Breast epithelium (tissue), 3 donors: Measurements from ENCODE around the gene ZNF488.

Experiments
- POLR2A ChIP-seq: fragments of 450-650 bp; IDR thresholded peaks from one replicate; pipeline ENCODE4 v1.6.1; 2016; ENCODE audit warnings: antibody characterized with exemption, mild to moderate bottlenecking, moderate library complexity
- POLR2AphosphoS5 ChIP-seq, 3 donors: sonication (generic); formaldehyde crosslinking; IDR thresholded peaks; one replicate each; pipeline ENCODE4 v1.6.1; 2017; ENCODE audit warnings: antibody characterized with exemption in 3 of 3
- TF ChIP-seq, protein P1 (sequence below), 3 donors: fragments of 450-650 bp; IDR thresholded peaks; one replicate each; pipeline ENCODE4 v1.5.1; 2016 to 2017; ENCODE audit warnings: antibody characterized with exemption in 3 of 3, mild to moderate bottlenecking in 3 of 3, moderate library complexity in 3 of 3

DNA sequence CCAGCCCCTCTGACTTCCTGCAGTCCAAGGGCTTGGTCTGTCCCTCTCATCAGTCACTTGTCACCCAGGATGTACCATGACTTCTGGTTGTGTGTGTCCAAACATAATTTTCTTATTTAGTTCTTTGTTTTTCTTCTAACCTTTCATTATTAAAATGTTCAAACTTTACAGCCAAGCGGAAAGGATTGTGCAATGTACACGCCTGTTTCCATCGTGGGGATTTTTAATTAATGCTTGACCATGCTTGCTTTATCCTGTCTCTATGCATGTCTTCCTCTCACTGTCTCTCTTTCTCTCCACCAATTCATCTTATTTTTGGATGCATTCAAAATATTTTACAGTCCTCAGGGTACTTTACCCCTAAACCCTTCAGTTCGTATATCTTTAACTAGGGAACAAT is 26.2 kb upstream of the ZNF488 start:
- TF ChIP-seq, protein P1, sequence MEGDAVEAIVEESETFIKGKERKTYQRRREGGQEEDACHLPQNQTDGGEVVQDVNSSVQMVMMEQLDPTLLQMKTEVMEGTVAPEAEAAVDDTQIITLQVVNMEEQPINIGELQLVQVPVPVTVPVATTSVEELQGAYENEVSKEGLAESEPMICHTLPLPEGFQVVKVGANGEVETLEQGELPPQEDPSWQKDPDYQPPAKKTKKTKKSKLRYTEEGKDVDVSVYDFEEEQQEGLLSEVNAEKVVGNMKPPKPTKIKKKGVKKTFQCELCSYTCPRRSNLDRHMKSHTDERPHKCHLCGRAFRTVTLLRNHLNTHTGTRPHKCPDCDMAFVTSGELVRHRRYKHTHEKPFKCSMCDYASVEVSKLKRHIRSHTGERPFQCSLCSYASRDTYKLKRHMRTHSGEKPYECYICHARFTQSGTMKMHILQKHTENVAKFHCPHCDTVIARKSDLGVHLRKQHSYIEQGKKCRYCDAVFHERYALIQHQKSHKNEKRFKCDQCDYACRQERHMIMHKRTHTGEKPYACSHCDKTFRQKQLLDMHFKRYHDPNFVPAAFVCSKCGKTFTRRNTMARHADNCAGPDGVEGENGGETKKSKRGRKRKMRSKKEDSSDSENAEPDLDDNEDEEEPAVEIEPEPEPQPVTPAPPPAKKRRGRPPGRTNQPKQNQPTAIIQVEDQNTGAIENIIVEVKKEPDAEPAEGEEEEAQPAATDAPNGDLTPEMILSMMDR (IDR thresholded peaks at IDR 0.05): no peak
- TF ChIP-seq POLR2AphosphoS5 (IDR thresholded peaks at IDR 0.05) (no peak), POLR2A (no peak)
